GM10266 (cell line): Measurements from ENCODE around the gene VEPH1.

ENCODE experiments used
- DNase-seq: peaks from one replicate; pipeline ENCODE4 v3.0.0; 2012; ENCODE audit errors: extremely low spot score
- TF ChIP-seq, protein P1 (sequence below): IDR thresholded peaks from 2 replicates; pipeline ENCODE4 v1.5.1; 2012; ENCODE audit warnings: mild to moderate bottlenecking, low read depth; ENCODE audit not compliant: control insufficient read depth, insufficient read depth; ENCODE audit errors: missing control alignments

The VEPH1 gene

DNA sequence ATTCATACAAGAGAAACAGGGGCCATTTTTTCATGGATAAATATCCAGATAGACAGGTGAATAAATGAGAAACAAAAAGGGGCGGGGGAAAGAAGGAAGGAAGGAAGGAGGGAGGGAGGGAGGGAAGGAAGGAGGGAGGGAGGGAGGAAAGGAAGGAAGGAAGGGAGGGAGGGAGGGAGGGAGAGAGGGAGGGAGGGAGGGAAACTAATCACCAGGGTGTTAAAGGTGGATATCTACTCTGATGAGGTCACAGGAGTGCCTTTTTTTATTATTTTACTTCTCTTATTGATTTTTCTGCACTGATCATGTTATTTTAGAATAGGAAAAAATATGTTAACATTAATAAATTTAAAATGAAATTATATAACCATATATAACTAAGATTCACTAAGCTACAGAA, 10.4 kb upstream of the VEPH1 start:
- DNase-seq, result no peak
- TF ChIP-seq, protein P1, sequence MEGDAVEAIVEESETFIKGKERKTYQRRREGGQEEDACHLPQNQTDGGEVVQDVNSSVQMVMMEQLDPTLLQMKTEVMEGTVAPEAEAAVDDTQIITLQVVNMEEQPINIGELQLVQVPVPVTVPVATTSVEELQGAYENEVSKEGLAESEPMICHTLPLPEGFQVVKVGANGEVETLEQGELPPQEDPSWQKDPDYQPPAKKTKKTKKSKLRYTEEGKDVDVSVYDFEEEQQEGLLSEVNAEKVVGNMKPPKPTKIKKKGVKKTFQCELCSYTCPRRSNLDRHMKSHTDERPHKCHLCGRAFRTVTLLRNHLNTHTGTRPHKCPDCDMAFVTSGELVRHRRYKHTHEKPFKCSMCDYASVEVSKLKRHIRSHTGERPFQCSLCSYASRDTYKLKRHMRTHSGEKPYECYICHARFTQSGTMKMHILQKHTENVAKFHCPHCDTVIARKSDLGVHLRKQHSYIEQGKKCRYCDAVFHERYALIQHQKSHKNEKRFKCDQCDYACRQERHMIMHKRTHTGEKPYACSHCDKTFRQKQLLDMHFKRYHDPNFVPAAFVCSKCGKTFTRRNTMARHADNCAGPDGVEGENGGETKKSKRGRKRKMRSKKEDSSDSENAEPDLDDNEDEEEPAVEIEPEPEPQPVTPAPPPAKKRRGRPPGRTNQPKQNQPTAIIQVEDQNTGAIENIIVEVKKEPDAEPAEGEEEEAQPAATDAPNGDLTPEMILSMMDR, result no peak

DNA sequence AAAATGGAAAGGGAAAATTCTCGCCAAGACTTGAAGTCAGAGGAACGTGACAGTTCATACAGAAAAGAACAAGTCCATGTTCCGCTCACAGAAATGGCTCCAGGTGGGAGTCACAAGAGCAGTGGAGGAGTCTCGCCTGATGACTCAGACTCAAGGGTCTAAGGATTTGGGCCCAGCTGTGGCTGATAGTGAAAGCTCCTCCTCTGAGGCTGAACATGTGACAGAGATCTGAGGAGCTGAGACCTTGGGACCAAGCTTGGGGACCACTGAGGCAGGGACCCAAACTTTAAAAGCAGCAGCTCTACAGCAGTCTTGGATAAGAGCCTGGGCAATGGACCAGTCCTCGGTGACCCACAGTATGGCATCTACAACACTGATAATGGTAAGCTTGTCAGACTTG, 9.3 kb upstream of the VEPH1 start:
- TF ChIP-seq, protein P1, result no peak
- DNase-seq, result no peak

DNA sequence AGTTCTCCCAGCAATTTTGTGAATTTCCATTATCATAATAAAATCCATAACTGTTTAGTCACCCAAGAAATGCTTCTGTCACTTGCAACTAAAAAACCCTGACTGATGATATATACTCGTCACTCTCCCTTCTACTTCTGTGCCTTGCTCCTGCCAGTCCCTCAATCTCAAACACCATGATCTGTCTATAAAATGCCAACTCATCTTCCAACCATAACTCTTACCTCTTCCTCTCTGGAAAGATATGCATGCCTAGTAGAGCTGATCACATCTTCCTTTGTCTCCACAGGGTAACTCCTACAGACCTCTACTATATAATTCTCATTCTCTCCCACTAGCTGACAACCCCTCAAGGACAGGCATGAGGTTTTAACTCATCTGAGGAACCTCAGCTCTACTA, 5.2 kb upstream of the VEPH1 start:
- TF ChIP-seq, protein P1, result no peak
- no peak for DNase-seq

DNA sequence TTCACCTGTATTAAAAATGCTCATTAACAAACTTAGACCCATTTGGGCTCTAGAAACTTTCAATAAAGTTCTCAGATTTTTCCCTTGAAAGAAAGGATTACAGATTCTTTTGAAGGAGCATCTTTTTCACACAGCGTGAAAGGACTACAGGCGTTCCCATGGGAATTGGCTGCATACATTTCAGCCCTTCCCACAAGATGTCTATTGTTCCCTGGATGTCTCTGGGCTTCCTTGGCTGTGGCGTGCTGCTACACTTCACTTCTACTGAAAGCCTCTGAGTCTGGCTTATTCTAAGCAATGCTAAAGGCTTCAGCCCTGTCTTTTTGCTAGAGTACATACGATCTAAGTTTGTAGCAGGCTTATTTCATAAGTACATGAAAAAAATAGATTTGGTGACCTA, 1.4 kb downstream of the VEPH1 start:
- TF ChIP-seq, protein P1, result no peak
- no peak for DNase-seq

DNA sequence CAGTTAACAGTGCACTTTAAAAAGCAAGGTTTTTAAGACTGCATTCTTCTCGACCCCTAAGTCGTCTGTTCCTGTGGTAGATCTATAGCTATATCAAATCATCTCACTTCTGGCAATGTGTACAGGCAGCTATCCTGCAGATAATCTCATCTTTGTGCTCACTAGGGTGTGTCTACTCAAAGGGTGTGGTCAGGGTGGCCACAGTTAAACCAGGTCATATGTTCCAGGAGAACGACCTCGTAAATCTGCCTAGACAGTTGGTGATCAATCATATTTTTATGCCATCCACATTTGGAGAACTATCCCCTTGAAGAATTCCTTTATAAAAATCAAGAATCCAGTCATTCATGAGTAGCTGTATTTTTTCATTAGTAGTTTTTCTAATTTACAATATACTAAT, 3.0 kb downstream of the VEPH1 start:
- TF ChIP-seq, protein P1, result no peak
- no peak for DNase-seq

DNA sequence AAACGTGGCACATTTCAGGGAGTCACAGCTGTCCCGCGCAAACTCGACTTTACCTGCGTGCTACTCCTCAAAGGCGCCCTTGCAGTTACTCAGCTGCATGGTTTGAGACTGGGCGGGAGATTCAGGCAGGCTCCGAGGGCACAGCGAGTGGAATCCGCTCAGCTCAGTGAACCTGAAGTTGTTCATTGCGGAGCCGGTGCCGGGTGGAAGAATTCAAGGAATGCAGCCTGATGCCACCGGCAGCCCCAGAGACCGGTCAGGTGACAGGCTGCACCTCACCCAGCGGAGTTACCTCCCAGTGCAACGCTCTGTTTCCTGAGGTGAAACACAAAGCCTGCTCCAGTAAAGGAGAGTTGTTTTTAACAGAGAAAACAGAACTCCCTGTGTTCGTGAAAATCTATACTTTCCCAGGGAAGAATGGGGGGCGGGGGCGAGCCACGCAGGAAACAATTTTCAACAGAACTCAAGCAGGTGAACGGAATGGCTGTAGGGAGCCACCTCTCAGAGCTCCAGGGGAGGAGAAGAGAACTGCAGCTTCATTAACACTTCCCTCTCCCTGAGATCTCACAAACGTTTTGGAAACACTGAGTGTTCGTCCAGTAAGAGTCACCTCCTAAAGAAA, 3.8 kb downstream of the VEPH1 start:
- TF ChIP-seq, protein P1, result no peak
- DNase-seq, result no peak

DNA sequence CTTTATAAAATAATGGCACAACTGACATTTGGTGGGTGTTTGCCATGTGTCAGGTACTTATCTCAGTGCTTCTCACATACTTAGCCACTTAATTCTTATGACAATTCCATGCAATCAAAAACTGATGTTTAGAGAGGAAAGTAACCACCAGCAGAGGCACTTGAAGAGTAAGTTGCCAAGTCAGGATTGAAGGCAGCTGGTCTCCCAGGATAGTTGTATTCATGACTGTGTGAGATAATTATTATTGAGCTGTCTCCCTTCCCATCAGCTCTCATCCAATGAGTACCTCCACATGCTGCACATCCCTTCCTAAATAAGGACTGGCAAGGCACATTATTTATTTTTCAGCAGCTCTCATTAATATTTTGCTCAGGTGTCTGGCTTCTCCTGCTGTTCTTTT, 4.8 kb downstream of the VEPH1 start:
- TF ChIP-seq, protein P1, result no peak
- DNase-seq, result no peak
